Lower leg skin (tissue), 3 donors: ENCODE measurements around the gene AP1G1.
"Not testable (repeated sequence)": the region's sequence is repeated elsewhere in the genome, so short reads cannot be mapped to it uniquely, and the experiment has no call there.

ENCODE experiments used
- POLR2A ChIP-seq, 2 donors: fragments of 450-650 bp; IDR thresholded peaks; one replicate each; pipeline ENCODE4 v1.6.1; 2016 to 2017; ENCODE audit warnings: antibody characterized with exemption in 2 of 2, mild to moderate bottlenecking in 1 of 2, moderate library complexity in 1 of 2
- TF ChIP-seq, protein P1 (sequence below), 3 donors: fragments of 450-650 bp; IDR thresholded peaks; one replicate each; pipeline ENCODE4 v1.5.1; 2016; ENCODE audit warnings: antibody characterized with exemption in 3 of 3, mild to moderate bottlenecking in 3 of 3, moderate library complexity in 2 of 3

DNA sequence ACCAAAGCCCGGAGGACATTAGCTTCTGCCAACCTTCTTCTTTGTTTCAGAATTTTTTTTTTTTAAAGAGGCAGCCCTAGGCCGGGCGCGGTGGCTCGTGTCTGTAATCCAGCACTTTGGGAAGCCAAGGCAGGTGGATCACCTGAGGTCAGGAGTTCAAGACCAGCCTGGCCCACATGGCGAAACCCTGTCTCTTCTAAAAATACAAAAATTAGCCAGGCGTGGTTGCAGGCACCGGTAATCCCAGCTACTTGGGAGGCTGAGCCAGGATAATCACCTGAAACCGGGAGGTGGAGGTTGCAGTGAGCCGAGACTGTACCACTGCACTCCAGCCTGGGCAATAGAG is 8.5 kb upstream of the AP1G1 start:
- not testable (repeated sequence) for TF ChIP-seq POLR2A (IDR thresholded peaks at IDR 0.05)
- TF ChIP-seq, protein P1, sequence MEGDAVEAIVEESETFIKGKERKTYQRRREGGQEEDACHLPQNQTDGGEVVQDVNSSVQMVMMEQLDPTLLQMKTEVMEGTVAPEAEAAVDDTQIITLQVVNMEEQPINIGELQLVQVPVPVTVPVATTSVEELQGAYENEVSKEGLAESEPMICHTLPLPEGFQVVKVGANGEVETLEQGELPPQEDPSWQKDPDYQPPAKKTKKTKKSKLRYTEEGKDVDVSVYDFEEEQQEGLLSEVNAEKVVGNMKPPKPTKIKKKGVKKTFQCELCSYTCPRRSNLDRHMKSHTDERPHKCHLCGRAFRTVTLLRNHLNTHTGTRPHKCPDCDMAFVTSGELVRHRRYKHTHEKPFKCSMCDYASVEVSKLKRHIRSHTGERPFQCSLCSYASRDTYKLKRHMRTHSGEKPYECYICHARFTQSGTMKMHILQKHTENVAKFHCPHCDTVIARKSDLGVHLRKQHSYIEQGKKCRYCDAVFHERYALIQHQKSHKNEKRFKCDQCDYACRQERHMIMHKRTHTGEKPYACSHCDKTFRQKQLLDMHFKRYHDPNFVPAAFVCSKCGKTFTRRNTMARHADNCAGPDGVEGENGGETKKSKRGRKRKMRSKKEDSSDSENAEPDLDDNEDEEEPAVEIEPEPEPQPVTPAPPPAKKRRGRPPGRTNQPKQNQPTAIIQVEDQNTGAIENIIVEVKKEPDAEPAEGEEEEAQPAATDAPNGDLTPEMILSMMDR (IDR thresholded peaks at IDR 0.05), result not testable (repeated sequence)
